Ovary (tissue), 3 donors: ENCODE results near the gene B4GALNT1.

Experiments
- EP300 ChIP-seq: sonication (generic); formaldehyde crosslinking; IDR thresholded peaks from one replicate; pipeline ENCODE4 v1.6.1; 2017; ENCODE audit warnings: antibody characterized with exemption
- POLR2A ChIP-seq: fragments of 450-650 bp; IDR thresholded peaks from one replicate; pipeline ENCODE4 v1.6.1; 2017; ENCODE audit warnings: antibody characterized with exemption, mild to moderate bottlenecking, moderate library complexity
- TF ChIP-seq, protein P1 (sequence below), 3 donors: fragments of 450-650 bp in 2 of 3; fragments of 200-600 bp in 1 of 3; IDR thresholded peaks; one replicate each; pipeline versions ENCODE4 v1.5.1 to v1.8.0; 2016 to 2022; ENCODE audit warnings: antibody characterized with exemption in 3 of 3, mild to moderate bottlenecking in 1 of 3
- donor health status: DM: no; HTN: no; CAD: no.

DNA sequence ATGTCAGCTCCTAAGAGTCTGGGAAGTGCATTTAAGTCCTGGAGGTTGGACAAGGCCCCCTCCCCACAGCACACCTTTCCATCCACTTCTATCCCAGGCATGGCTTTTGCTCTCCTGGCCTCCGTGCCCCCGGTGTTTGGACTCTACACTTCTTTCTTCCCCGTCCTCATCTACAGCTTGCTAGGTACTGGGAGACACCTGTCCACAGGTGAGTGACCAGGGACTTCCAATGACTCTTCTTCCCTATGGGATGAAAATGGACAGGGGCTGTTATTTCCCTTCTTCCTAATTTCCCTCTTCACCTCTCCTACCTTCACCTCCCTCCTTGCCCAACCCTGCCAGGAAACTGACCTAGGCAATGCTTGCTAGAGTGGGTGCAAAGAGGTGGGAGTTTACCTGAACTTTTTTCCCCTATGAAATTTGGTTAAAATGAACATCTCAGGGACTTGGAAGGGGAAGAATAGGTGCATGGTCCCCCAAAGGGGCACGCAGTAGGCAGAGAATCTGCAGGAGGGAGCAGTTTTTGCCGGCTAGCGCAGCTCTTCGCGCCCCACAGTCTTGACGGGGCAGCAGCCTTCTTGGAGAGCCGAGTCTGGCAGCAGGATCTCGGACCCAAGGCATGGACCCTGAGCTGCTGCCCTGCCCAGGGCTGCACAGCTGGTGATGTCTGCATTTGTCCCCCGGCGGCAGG, 12.6 kb downstream of the B4GALNT1 start:
- TF ChIP-seq POLR2A (no peak), EP300 (no peak)
- TF ChIP-seq, protein P1, sequence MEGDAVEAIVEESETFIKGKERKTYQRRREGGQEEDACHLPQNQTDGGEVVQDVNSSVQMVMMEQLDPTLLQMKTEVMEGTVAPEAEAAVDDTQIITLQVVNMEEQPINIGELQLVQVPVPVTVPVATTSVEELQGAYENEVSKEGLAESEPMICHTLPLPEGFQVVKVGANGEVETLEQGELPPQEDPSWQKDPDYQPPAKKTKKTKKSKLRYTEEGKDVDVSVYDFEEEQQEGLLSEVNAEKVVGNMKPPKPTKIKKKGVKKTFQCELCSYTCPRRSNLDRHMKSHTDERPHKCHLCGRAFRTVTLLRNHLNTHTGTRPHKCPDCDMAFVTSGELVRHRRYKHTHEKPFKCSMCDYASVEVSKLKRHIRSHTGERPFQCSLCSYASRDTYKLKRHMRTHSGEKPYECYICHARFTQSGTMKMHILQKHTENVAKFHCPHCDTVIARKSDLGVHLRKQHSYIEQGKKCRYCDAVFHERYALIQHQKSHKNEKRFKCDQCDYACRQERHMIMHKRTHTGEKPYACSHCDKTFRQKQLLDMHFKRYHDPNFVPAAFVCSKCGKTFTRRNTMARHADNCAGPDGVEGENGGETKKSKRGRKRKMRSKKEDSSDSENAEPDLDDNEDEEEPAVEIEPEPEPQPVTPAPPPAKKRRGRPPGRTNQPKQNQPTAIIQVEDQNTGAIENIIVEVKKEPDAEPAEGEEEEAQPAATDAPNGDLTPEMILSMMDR (IDR thresholded peaks at IDR 0.05): no peak
